Loucy (cell line): ENCODE data around the gene AGAP1.

Source experiments
- CTCF ChIP-seq: fragments of 200-600 bp; sonication (generic); conservative IDR thresholded peaks from 2 replicates; pipeline ENCODE4 v1.5.1; 2014; ENCODE audit warnings: mild to moderate bottlenecking, antibody characterized with exemption, low read length
- EZH2phosphoT487 ChIP-seq: fragments of 200-600 bp; IDR thresholded peaks from 2 replicates; pipeline ENCODE4 v1.6.1; 2018; ENCODE audit warnings: antibody characterized with exemption, mild to moderate bottlenecking, moderate library complexity, borderline replicate concordance

GRCh38 chr2:236052926-236053821 lies 559.3 kb downstream of the AGAP1 start:
- TF ChIP-seq CTCF (no peak), EZH2phosphoT487 (no peak)
